SK-N-SH (cell line): ENCODE results near the gene CEP120.

Experiments used
- CTCF ChIP-seq: fragments of 200-600 bp; sonication (generic); IDR thresholded peaks from 2 replicates; pipeline ENCODE4 v1.6.1; 2017; ENCODE audit warnings: antibody characterized with exemption, mild to moderate bottlenecking, moderate library complexity
- EP300 ChIP-seq, 2 experiments: IDR thresholded peaks; 2 replicates each; pipeline versions ENCODE4 v1.4.0 to v1.6.1; 2012; ENCODE audit warnings: borderline replicate concordance in 1 of 2, low read depth in 1 of 2, low read length in 1 of 2
- GABPA ChIP-seq: IDR thresholded peaks from 2 replicates; pipeline ENCODE4 v1.4.0; 2012; ENCODE audit warnings: low read depth, mild to moderate bottlenecking
- JUND ChIP-seq: IDR thresholded peaks from 2 replicates; pipeline ENCODE4 v1.4.0; 2012
- NFIC ChIP-seq: IDR thresholded peaks from 2 replicates; pipeline ENCODE4 v1.4.0; 2012; ENCODE audit warnings: borderline replicate concordance
- POLR2AphosphoS5 ChIP-seq: IDR thresholded peaks from 2 replicates; pipeline ENCODE4 v1.6.1; 2012; ENCODE audit warnings: low read depth, low read length
- RAD21 ChIP-seq: IDR thresholded peaks from 2 replicates; pipeline ENCODE4 v1.6.1; 2012; ENCODE audit warnings: mild to moderate bottlenecking, low read length
- USF2 ChIP-seq: fragments of 150-350 bp; IDR thresholded peaks from 2 replicates; pipeline ENCODE4 v1.6.1; 2017; ENCODE audit warnings: antibody characterized with exemption, low read length, low read depth, borderline replicate concordance
- TF ChIP-seq, protein P1 (sequence below): IDR thresholded peaks from 2 replicates; pipeline ENCODE4 v1.4.0; 2012; ENCODE audit warnings: low read depth

DNA sequence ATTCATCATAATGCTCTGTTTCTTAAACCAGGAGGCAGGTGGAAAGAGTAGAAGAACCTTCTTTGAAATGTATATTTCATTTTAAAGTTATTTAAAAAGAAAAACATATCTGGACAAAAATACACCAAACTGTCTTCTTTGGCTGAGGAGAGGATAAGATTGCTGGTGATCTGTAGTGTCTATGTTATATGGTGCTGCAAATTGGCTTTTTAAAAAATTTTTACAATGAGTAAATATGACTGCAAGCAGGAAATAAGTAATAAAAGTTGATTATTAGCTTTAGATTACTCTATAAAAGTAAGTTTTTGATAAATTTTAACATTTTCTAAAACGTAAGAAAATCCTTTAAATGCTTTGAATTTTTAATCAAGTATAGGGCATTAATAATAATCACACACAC lies 64.9 kb downstream of the CEP120 start:
- no peak for TF ChIP-seq POLR2AphosphoS5
- TF ChIP-seq, protein P1, sequence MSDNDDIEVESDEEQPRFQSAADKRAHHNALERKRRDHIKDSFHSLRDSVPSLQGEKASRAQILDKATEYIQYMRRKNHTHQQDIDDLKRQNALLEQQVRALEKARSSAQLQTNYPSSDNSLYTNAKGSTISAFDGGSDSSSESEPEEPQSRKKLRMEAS = no peak
- no peak for TF ChIP-seq NFIC
- no peak for TF ChIP-seq JUND
- TF ChIP-seq RAD21 = no peak
- TF ChIP-seq EP300 (IDR thresholded peaks at IDR 0.05; ENCODE audit: borderline replicate concordance in 1 of 2, low read depth in 1 of 2, low read length in 1 of 2) = no peak
- no peak for TF ChIP-seq CTCF
- no peak for TF ChIP-seq GABPA
- no peak for TF ChIP-seq USF2
